NB4 (cell line): ENCODE data around the gene HEMK1.

Source experiments
- DNase-seq: peaks from one replicate; pipeline ENCODE4 v3.0.0; 2010; ENCODE audit warnings: low read depth
- H3K4me3 ChIP-seq: one replicate; pipeline ENCODE4 v1.5.1; 2011; ENCODE audit warnings: mild to moderate bottlenecking, low read depth, low read length, moderate library complexity
- MYC ChIP-seq: IDR thresholded peaks from 2 replicates; pipeline ENCODE4 v1.6.1; 2011; ENCODE audit warnings: low read depth, low read length
- POLR2A ChIP-seq: IDR thresholded peaks from 2 replicates; pipeline ENCODE4 v1.6.1; 2011; ENCODE audit warnings: mild to moderate bottlenecking; ENCODE audit not compliant: insufficient read length; ENCODE audit errors: extremely low read depth
- TF ChIP-seq, protein P1 (sequence below): IDR thresholded peaks from 2 replicates; pipeline ENCODE4 v1.6.1; 2011; ENCODE audit warnings: low read depth, low read length
- TF ChIP-seq, protein P2 (sequence below): IDR thresholded peaks from one replicate; pipeline ENCODE4 v1.5.1; 2012; ENCODE audit warnings: low read depth, low read length

HEMK1 gene

DNA sequence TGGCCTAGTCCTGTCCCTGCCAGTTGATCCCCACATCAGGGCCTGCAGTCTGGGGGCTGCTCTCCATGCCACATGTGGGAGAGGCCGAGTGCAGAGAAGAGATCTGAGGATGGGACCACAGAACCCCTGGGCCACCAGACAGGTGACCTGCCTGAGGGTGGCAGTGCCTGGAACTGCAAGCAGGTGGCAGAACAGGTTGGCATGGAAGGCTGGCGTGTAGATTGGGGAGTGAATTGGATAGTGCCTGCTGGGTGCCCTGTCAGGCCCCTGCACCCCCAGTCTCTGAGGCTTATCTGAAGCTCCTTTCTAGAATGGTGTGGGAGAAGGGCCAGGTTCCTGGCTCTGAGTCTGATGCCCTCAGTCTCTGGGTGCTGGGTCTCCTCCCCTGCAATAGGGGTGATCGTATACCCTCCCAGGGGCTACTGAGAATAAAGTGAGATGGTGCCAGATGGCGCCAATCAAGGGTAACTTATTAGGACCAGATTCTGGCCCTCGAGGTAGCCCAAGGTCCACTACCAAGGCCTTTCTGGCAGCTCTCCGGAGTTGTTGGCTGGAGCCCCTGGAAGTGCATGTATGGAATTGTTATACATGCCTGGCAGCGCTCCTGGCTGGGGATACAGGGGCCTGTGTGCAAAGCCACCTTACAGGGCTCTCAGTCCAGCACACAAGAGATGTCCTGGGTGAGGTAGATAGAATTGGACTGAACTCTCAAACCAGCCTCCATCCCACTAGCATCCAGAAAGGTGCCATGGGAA lies 17.5 kb upstream of the HEMK1 start:
- no peak for DNase-seq
- TF ChIP-seq, protein P1, sequence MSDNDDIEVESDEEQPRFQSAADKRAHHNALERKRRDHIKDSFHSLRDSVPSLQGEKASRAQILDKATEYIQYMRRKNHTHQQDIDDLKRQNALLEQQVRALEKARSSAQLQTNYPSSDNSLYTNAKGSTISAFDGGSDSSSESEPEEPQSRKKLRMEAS = no peak
- TF ChIP-seq, protein P2, sequence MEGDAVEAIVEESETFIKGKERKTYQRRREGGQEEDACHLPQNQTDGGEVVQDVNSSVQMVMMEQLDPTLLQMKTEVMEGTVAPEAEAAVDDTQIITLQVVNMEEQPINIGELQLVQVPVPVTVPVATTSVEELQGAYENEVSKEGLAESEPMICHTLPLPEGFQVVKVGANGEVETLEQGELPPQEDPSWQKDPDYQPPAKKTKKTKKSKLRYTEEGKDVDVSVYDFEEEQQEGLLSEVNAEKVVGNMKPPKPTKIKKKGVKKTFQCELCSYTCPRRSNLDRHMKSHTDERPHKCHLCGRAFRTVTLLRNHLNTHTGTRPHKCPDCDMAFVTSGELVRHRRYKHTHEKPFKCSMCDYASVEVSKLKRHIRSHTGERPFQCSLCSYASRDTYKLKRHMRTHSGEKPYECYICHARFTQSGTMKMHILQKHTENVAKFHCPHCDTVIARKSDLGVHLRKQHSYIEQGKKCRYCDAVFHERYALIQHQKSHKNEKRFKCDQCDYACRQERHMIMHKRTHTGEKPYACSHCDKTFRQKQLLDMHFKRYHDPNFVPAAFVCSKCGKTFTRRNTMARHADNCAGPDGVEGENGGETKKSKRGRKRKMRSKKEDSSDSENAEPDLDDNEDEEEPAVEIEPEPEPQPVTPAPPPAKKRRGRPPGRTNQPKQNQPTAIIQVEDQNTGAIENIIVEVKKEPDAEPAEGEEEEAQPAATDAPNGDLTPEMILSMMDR = no peak
- TF ChIP-seq MYC (no peak), POLR2A (no peak)
- no peak overlapping the region for H3K4me3 ChIP-seq

DNA sequence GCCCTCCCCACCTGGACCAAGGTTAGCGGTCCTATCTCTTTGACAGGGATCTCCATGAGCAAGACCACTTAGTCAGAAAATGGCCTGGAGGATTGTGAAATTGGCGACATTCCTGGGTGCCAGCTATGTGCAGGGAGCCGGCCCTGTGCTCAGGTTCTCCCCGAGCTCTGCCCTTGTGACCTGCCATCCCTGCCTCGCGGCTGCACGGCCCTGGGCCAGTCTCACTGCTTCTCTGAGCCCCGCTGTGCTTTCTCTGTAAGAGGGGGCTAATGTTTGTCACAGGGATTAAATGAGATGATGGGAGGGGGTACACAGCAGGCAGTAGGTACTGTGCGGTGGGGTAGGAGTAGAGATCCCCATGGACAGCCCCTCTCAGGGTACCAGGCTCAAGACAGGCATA lies 16.7 kb upstream of the HEMK1 start:
- H3K4me3 ChIP-seq = no peak overlapping the region
- TF ChIP-seq, protein P2 = no peak
- TF ChIP-seq MYC (no peak), POLR2A (no peak)
- TF ChIP-seq, protein P1 = no peak
- DNase-seq = no peak

DNA sequence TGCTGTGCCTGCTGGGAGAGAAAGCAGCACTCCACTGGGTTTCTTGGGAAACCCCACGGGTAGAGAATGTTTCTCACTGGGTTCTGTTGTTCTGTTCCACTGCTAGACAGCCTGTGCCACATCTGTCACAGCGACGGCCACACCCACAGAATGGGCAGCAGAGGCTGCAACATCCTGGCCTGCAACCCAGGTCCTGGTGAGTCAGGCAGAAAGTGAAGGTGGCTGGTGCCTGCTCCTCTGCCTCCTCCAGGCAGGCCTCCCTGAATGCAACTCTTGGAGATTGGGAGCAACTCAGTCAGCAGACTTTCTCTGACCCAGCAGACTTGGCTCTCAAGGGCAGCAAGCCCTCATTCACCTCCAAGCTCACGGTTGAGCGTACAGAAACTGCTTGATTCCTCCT lies 14.8 kb upstream of the HEMK1 start:
- DNase-seq = no peak
- TF ChIP-seq POLR2A (no peak), MYC (no peak)
- TF ChIP-seq, protein P1 = no peak
- TF ChIP-seq, protein P2 = no peak
- no peak overlapping the region for H3K4me3 ChIP-seq

DNA sequence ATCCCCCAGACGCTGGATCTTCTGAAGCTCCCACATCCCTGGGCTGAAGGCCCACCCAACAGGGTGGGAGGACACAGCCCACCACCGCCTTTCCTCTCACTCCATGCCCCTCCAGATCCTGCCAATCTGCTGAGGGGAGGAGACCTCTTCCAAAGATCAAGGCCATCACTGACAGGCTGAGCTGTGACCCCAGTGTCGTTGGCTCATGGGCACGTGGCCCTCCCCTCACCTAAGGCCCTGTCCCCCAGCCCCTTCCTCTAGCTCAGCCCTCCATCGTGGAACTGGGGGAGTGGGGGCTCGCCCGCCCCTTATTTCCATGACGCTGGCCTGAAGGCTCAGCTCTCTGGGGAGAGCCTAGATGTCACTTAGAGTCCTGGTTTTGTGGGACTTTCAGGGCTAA lies 12.2 kb upstream of the HEMK1 start:
- TF ChIP-seq, protein P2 = no peak
- DNase-seq = no peak
- H3K4me3 ChIP-seq = no peak overlapping the region

DNA sequence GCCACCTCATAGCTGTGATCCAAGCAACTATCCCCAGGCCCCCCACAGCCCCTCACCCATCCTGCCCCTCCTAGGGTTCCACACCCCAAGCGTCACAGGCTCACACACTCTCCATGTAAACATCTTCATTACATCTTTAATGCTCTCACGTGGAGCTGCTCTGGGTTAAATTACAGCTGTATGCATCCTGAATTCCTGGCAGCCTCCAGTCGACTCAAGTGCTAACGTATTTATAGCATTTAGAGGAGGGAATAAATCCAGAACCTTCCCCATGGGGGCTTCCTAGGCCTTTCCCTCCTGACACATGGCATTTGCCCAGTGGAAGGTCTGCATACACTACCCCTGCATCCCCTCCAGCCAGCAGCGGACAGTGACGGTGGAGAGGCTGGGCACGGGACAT lies 11.4 kb upstream of the HEMK1 start:
- TF ChIP-seq, protein P2 = no peak
- TF ChIP-seq MYC = no peak
- no peak for TF ChIP-seq POLR2A
- TF ChIP-seq, protein P1 = no peak
- DNase-seq = no peak
- H3K4me3 ChIP-seq = no peak overlapping the region

DNA sequence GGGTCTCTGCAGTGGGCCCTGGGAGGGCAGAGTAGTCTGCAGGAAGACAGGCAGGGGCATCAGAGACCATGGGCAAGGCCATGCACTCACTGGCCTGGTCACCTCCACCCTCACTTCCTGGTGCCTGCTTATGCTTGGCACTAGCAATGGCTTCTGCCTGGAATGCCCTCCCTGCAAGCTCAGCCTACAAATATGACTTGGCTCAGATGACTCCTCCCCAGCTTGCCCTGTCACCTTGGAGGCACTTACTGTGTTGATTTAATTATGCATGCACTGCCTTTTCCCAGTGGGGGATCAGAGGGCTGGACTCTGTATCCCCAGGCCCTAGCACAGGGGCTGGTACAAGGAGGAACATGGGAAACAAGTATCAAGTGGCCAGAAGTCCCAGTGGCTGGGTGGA lies 9.6 kb upstream of the HEMK1 start:
- TF ChIP-seq, protein P1 = no peak
- no peak for TF ChIP-seq MYC
- TF ChIP-seq, protein P2 = no peak
- TF ChIP-seq POLR2A = no peak
- no peak overlapping the region for H3K4me3 ChIP-seq
- no peak for DNase-seq
